Ishikawa (cell line): Measurements from ENCODE around the gene EHBP1L1.

ENCODE experiments used
- CEBPB ChIP-seq: IDR thresholded peaks from 2 replicates; pipeline ENCODE4 v1.6.1; 2012
- CREB1 ChIP-seq: IDR thresholded peaks from 2 replicates; pipeline ENCODE4 v1.6.1; 2012; ENCODE audit warnings: low read depth
- EP300 ChIP-seq: IDR thresholded peaks from 2 replicates; pipeline ENCODE4 v1.6.1; 2012; ENCODE audit warnings: borderline replicate concordance
- FOXM1 ChIP-seq: IDR thresholded peaks from 2 replicates; pipeline ENCODE4 v1.6.1; 2012; ENCODE audit warnings: low read depth, borderline replicate concordance
- NFIC ChIP-seq: IDR thresholded peaks from 2 replicates; pipeline ENCODE4 v1.6.1; 2012
- RAD21 ChIP-seq: IDR thresholded peaks from 2 replicates; pipeline ENCODE4 v1.6.1; 2012; ENCODE audit warnings: low read depth
- TAF1 ChIP-seq: IDR thresholded peaks from 2 replicates; pipeline ENCODE4 v1.6.1; 2012; ENCODE audit warnings: low read depth, mild to moderate bottlenecking
- TCF12 ChIP-seq: IDR thresholded peaks from 2 replicates; pipeline ENCODE4 v1.6.1; 2012; ENCODE audit warnings: low read depth
- TEAD4 ChIP-seq: IDR thresholded peaks from 2 replicates; pipeline ENCODE4 v1.6.1; 2012
- YY1 ChIP-seq: IDR thresholded peaks from 2 replicates; pipeline ENCODE4 v1.6.1; 2012; ENCODE audit warnings: low read depth
- TF ChIP-seq, protein P1 (sequence below): IDR thresholded peaks from 2 replicates; pipeline ENCODE4 v1.6.1; 2012; ENCODE audit warnings: low read depth, mild to moderate bottlenecking
- TF ChIP-seq, protein P2 (sequence below): IDR thresholded peaks from 2 replicates; pipeline ENCODE4 v1.6.1; 2012
- TF ChIP-seq, protein P3 (sequence below): IDR thresholded peaks from 2 replicates; pipeline ENCODE4 v1.6.1; 2012

DNA sequence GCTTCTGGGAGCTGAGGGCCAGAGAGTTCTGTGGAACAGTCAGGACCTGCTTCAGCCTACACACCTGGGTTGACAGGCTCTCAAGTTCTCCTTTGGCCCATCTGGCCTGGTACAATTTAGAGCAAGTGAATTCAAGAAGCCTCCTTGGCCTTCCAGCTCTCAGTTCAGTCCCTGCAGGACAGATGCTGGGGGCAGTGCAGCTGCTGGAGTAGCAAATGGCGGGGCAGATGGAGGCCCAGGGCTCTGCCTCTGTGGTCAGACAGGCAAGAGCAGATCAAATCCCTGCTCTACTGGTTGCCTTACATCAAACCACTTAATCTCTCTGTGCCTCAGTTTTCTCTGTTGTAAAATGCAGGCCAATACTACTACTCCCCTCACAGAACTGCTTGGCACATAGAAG lies 28.4 kb downstream of the EHBP1L1 start:
- TF ChIP-seq CEBPB (no peak), RAD21 (no peak), TCF12 (no peak), TAF1 (no peak), EP300 (no peak), TEAD4 (no peak), NFIC (no peak), FOXM1 (no peak), YY1 (no peak), CREB1 (no peak)
- TF ChIP-seq, protein P1, sequence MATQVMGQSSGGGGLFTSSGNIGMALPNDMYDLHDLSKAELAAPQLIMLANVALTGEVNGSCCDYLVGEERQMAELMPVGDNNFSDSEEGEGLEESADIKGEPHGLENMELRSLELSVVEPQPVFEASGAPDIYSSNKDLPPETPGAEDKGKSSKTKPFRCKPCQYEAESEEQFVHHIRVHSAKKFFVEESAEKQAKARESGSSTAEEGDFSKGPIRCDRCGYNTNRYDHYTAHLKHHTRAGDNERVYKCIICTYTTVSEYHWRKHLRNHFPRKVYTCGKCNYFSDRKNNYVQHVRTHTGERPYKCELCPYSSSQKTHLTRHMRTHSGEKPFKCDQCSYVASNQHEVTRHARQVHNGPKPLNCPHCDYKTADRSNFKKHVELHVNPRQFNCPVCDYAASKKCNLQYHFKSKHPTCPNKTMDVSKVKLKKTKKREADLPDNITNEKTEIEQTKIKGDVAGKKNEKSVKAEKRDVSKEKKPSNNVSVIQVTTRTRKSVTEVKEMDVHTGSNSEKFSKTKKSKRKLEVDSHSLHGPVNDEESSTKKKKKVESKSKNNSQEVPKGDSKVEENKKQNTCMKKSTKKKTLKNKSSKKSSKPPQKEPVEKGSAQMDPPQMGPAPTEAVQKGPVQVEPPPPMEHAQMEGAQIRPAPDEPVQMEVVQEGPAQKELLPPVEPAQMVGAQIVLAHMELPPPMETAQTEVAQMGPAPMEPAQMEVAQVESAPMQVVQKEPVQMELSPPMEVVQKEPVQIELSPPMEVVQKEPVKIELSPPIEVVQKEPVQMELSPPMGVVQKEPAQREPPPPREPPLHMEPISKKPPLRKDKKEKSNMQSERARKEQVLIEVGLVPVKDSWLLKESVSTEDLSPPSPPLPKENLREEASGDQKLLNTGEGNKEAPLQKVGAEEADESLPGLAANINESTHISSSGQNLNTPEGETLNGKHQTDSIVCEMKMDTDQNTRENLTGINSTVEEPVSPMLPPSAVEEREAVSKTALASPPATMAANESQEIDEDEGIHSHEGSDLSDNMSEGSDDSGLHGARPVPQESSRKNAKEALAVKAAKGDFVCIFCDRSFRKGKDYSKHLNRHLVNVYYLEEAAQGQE = no peak
- TF ChIP-seq, protein P2, sequence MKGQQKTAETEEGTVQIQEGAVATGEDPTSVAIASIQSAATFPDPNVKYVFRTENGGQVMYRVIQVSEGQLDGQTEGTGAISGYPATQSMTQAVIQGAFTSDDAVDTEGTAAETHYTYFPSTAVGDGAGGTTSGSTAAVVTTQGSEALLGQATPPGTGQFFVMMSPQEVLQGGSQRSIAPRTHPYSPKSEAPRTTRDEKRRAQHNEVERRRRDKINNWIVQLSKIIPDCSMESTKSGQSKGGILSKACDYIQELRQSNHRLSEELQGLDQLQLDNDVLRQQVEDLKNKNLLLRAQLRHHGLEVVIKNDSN = no peak
- TF ChIP-seq, protein P3, sequence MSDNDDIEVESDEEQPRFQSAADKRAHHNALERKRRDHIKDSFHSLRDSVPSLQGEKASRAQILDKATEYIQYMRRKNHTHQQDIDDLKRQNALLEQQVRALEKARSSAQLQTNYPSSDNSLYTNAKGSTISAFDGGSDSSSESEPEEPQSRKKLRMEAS = no peak
